HG03159 (cell line): ENCODE measurements around the gene CLTC.
A peak's percentile ranks its signal among the peaks of the same experiment; 100 is the strongest.
"Not testable (repeated sequence)": the region's sequence is repeated elsewhere in the genome, so short reads cannot be mapped to it uniquely, and the experiment has no call there.

Experiments used
- ATAC-seq: cut with Tn5 transposase; IDR thresholded peaks from one replicate; pipeline ENCODE4 v1.9.1; 2021; ENCODE audit warnings: mild to moderate bottlenecking, moderate library complexity; ENCODE audit not compliant: unreplicated experiment

Gene CLTC

GRCh38 chr17:59633658-59634359 is 14.1 kb downstream of the CLTC start:
- ATAC-seq = no peak

GRCh38 chr17:59634632-59635541 is 15.2 kb downstream of the CLTC start:
- no peak for ATAC-seq

GRCh38 chr17:59637611-59638310 is 18.1 kb downstream of the CLTC start:
- ATAC-seq = no peak

GRCh38 chr17:59638553-59638952 is 18.9 kb downstream of the CLTC start:
- no peak for ATAC-seq

GRCh38 chr17:59641799-59642484 is 22.2 kb downstream of the CLTC start:
- peak; percentile 86 for ATAC-seq

GRCh38 chr17:59642565-59642964 is 22.9 kb downstream of the CLTC start:
- ATAC-seq = no peak

- ATAC-seq = no peak
These were observed 23.8 kb downstream of the CLTC start for GRCh38 chr17:59643159-59644140.

- ATAC-seq = no peak
These were observed 27.6 kb downstream of the CLTC start for GRCh38 chr17:59647288-59647687.

GRCh38 chr17:59649886-59650285 is 30.2 kb downstream of the CLTC start:
- ATAC-seq = no peak

GRCh38 chr17:59650642-59651041 is 30.9 kb downstream of the CLTC start:
- no peak for ATAC-seq

- no peak for ATAC-seq
These were observed 31.7 kb downstream of the CLTC start for GRCh38 chr17:59651346-59651745.

GRCh38 chr17:59652119-59652518 is 32.4 kb downstream of the CLTC start:
- ATAC-seq = no peak

- not testable (repeated sequence) for ATAC-seq
These were observed 36.9 kb downstream of the CLTC start for GRCh38 chr17:59656624-59657023.

GRCh38 chr17:59666235-59666634 is 46.5 kb downstream of the CLTC start:
- ATAC-seq = no peak

- ATAC-seq = no peak
These were observed 49.1 kb downstream of the CLTC start for GRCh38 chr17:59668816-59669215.

GRCh38 chr17:59669411-59669810 is 49.7 kb downstream of the CLTC start:
- peak; percentile 51 for ATAC-seq

- ATAC-seq = no peak
These were observed 50.2 kb downstream of the CLTC start for GRCh38 chr17:59669944-59670343.

GRCh38 chr17:59671386-59671785 is 51.7 kb downstream of the CLTC start:
- ATAC-seq = no peak

GRCh38 chr17:59675231-59675630 is 55.5 kb downstream of the CLTC start:
- no peak for ATAC-seq

GRCh38 chr17:59676716-59677115 is 57.0 kb downstream of the CLTC start:
- no peak for ATAC-seq
